HepG2 (cell line): Measurements from ENCODE around the gene CNOT8. TPM values are rescaled to one million over a fixed set of nuclear protein-coding genes. Genes with fewer than 3 reads are reported as not detected.
A peak's percentile ranks its signal among the peaks of the same experiment; 100 is the strongest.

Experiments
- ATAC-seq: fragments of 200-7000 bp; cut with Tn5 transposase; 3 replicates; pipeline ENCODE4 v1.9.1; 2020; ENCODE audit warnings: mild to moderate bottlenecking, moderate library complexity
- BruUV-seq: library from RNA; stranded (reverse); fragments of 400-500 nt; replicated peaks from 2 replicates; lab custom pipeline; 2021; lab: Mats Ljungman, UMichigan
- CTCF ChIA-PET: fragments of 300-600 bp; formaldehyde crosslinking; extraction: SDS; loops from one replicate; lab custom pipeline; 2021; ENCODE audit warnings: low total read pairs, inconsistent platforms, low intra/inter-chr PET ratio; lab: Yijun Ruan, JAX
- POLR2A ChIA-PET: fragments of 350-600 bp; sonication (Branson Sonifier 250); formaldehyde crosslinking; loops from one replicate; lab custom pipeline; 2020; ENCODE audit warnings: antibody characterized with exemption, inconsistent platforms; lab: Yijun Ruan, JAX
- DNase-seq: peaks from one replicate; pipeline ENCODE4 v3.0.0-alpha.2; 2015; ENCODE audit warnings: low spot score
- FAIRE-seq: peaks from 3 replicates; lab custom pipeline; 2011; peaks lifted over from hg19 to GRCh38; lab: Jason Lieb, UNC
- H2AFZ ChIP-seq: one replicate; pipeline ENCODE4 v1.6.1; 2011; ENCODE audit warnings: low read length, inconsistent platforms
- H3K27ac ChIP-seq: fragments of 300-600 bp; 3 replicates; pipeline ENCODE4 v1.8.0; 2011; ENCODE audit warnings: mixed run types, mild to moderate bottlenecking, mixed read lengths, low read length, inconsistent platforms; ENCODE audit not compliant: insufficient read depth; ENCODE audit errors: extremely low read length
- H3K27me3 ChIP-seq, 2 experiments: fragments of 200-600 bp in 1 of 2; 2 replicates in 1 of 2; 3 replicates in 1 of 2; pipeline versions ENCODE4 v1.6.0 to v1.8.0; 2011; ENCODE audit warnings: low read length in 2 of 2, mild to moderate bottlenecking in 2 of 2, moderate library complexity in 2 of 2, inconsistent platforms in 1 of 2; ENCODE audit not compliant: insufficient read depth in 2 of 2, control insufficient read depth in 1 of 2
- H3K36me3 ChIP-seq, 2 experiments: fragments of 200-600 bp in 1 of 2; replicated peaks in 1 of 2; 2 replicates in 1 of 2; 3 replicates in 1 of 2; pipeline versions ENCODE4 v1.5.1 to v1.8.0; 2011; ENCODE audit warnings: low read length in 2 of 2, inconsistent platforms in 1 of 2; ENCODE audit not compliant: insufficient read depth in 2 of 2, control insufficient read depth in 1 of 2
- H3K4me1 ChIP-seq: 2 replicates; pipeline ENCODE4 v1.5.1; 2012; ENCODE audit warnings: low read length, inconsistent platforms; ENCODE audit not compliant: insufficient read depth
- H3K4me2 ChIP-seq: 2 replicates; pipeline ENCODE4 v1.6.0; 2011; ENCODE audit warnings: low read depth, low read length, inconsistent platforms
- H3K4me3 ChIP-seq, 3 experiments: fragments of 200-600 bp in 1 of 3; sonication (generic), shearing (Covaris generic) in 1 of 3; replicated peaks in 1 of 3; 2 replicates each; pipeline ENCODE4 v1.5.1; 2011 to 2016; ENCODE audit warnings: low read length in 3 of 3, inconsistent platforms in 2 of 3, low read depth in 2 of 3, mild to moderate bottlenecking in 2 of 3, control low read depth in 1 of 3, mixed read lengths in 1 of 3; ENCODE audit not compliant: insufficient read depth in 1 of 3
- H3K79me2 ChIP-seq: one replicate; pipeline ENCODE4 v1.6.1; 2011; ENCODE audit warnings: low read length, inconsistent platforms; ENCODE audit not compliant: insufficient read depth
- H3K9ac ChIP-seq: 2 replicates; pipeline ENCODE4 v1.6.0; 2011; ENCODE audit warnings: mild to moderate bottlenecking, low read depth, low read length, inconsistent platforms; ENCODE audit not compliant: insufficient read depth
- H3K9me3 ChIP-seq: 2 replicates; pipeline ENCODE4 v1.5.1; 2012; ENCODE audit warnings: mild to moderate bottlenecking, low read length
- H4K20me1 ChIP-seq: 2 replicates; pipeline ENCODE4 v1.6.0; 2011; ENCODE audit warnings: inconsistent platforms, mild to moderate bottlenecking, low read length, moderate library complexity; ENCODE audit not compliant: insufficient read depth
- EEA1 ChIP-seq: sonication (generic); formaldehyde crosslinking; IDR thresholded peaks from 2 replicates; pipeline ENCODE4 v1.5.1; 2020; ENCODE audit warnings: mild to moderate bottlenecking, missing genetic modification reagents, borderline replicate concordance
- HNRNPL ChIP-seq: fragments of 200-400 bp; formaldehyde crosslinking; IDR thresholded peaks from 2 replicates; pipeline ENCODE4 v1.6.1; 2017; ENCODE audit warnings: mild to moderate bottlenecking, low read depth, low read length
- SETDB1 ChIP-seq: sonication (generic); formaldehyde crosslinking; IDR thresholded peaks from 2 replicates; pipeline ENCODE4 v1.5.1; 2020; ENCODE audit warnings: missing genetic modification reagents, mild to moderate bottlenecking, borderline replicate concordance
- ZNF550 ChIP-seq: sonication (generic); formaldehyde crosslinking; IDR thresholded peaks from 2 replicates; pipeline ENCODE4 v1.4.0; 2020; ENCODE audit warnings: mild to moderate bottlenecking, missing genetic modification reagents, borderline replicate concordance
- ZNF7 ChIP-seq: IDR thresholded peaks from 2 replicates; pipeline ENCODE4 v1.6.1; 2016; ENCODE audit warnings: missing biosample characterization, missing genetic modification reagents
- ZNF737 ChIP-seq: sonication (generic); formaldehyde crosslinking; IDR thresholded peaks from 2 replicates; pipeline ENCODE4 v1.5.0; 2020; ENCODE audit warnings: missing genetic modification reagents, mild to moderate bottlenecking, borderline replicate concordance
- ZSCAN21 ChIP-seq: sonication (generic); formaldehyde crosslinking; IDR thresholded peaks from 2 replicates; pipeline ENCODE4 v1.8.0; 2022; ENCODE audit warnings: mild to moderate bottlenecking, missing genetic modification reagents, moderate library complexity, borderline replicate concordance
- WGBS: methylation state at CpG from one replicate; pipeline ENCODE4 v1.1.6; 2017; ENCODE audit warnings: low lambda C conversion rate; 5-methylcytosine and 5-hydroxymethylcytosine counted together
- in situ Hi-C: cut with HindIII; loops from 2 replicates; pipeline ENCODE4 v1.10.0; 2017; ENCODE audit warnings: low pct_unique_long_range_greater_than_20kb; ENCODE audit not compliant: extremely low pct_ligation_motif_present
- intact Hi-C: fragments of 100-400 bp; cut with micrococcal nuclease; formaldehyde crosslinking; loops from one replicate; pipeline ENCODE4 v1.10.0; 2022; ENCODE audit not compliant: unreplicated experiment
- polyA plus RNA-seq, 8 experiments: library from polyadenylated mRNA; depleted of rRNA in 3 of 8; stranded (reverse) in 7 of 8; unstranded in 1 of 8; fragments of >200 nt; fragmentation: Illumina TruSeq in 4 of 8; extraction: Trizol in 4 of 8; gene quantifications; 2 replicates each; pipeline versions ENCODE4 v1.2.1 to v1.2.3, GENCODE V29; 2011 to 2016; ENCODE audit warnings: low read depth in 4 of 8, missing spikeins in 1 of 8, mixed read lengths in 1 of 8; ENCODE audit not compliant: insufficient read depth in 1 of 8
- total RNA-seq, 5 experiments: library from RNA; depleted of rRNA; stranded (reverse); fragments of >200 nt; fragmentation: Illumina TruSeq; extraction: Trizol; gene quantifications; 2 replicates each; pipeline ENCODE4 v1.2.3, GENCODE V29; 2016; ENCODE audit warnings: low read depth in 1 of 5
- TF ChIP-seq, protein P1 (sequence below): IDR thresholded peaks from 2 replicates; pipeline ENCODE4 v1.6.1; 2016; ENCODE audit warnings: mild to moderate bottlenecking
- TF ChIP-seq, protein P2 (sequence below): sonication (generic); formaldehyde crosslinking; IDR thresholded peaks from 2 replicates; pipeline ENCODE4 v1.5.1; 2020; ENCODE audit warnings: mild to moderate bottlenecking, moderate library complexity, missing genetic modification reagents

Gene CNOT8
- total and polyA plus RNA-seq, 2 of the 13 experiments (the other 11 are each of a cell fraction or from before 2014, with no cell fraction given), result 37.1 to 74.9 TPM

DNA sequence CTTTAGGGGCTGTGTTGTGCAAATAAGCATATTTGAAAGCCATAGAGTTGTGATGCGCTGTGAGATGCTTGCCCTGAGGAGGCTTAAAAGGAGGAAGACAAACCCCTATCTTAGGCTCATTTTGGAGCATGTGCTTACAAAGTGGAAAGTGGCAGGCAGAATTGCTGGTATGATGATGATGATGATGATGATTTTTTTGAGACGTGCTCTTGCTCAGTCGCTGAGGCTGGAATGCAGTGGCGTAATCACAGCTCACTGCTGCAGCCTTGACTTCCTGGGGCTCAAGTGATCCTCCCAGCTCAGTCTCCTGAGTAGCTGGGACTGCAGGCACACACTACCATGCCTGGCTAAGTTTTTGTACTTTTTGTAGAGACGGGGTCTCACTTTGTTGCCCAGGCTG, 1.7 kb downstream of the CNOT8 start (continued):
- TF ChIP-seq, protein P1, sequence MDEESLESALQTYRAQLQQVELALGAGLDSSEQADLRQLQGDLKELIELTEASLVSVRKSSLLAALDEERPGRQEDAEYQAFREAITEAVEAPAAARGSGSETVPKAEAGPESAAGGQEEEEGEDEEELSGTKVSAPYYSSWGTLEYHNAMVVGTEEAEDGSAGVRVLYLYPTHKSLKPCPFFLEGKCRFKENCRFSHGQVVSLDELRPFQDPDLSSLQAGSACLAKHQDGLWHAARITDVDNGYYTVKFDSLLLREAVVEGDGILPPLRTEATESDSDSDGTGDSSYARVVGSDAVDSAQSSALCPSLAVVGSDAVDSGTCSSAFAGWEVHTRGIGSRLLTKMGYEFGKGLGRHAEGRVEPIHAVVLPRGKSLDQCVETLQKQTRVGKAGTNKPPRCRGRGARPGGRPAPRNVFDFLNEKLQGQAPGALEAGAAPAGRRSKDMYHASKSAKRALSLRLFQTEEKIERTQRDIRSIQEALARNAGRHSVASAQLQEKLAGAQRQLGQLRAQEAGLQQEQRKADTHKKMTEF (CRISPR knock-in tag), result no peak
- no peak for TF ChIP-seq ZNF550 (CRISPR knock-in tag)
- TF ChIP-seq SETDB1 (CRISPR knock-in tag), result no peak
- TF ChIP-seq EEA1 (CRISPR knock-in tag), result no peak
- no peak for TF ChIP-seq HNRNPL
- TF ChIP-seq, protein P2, sequence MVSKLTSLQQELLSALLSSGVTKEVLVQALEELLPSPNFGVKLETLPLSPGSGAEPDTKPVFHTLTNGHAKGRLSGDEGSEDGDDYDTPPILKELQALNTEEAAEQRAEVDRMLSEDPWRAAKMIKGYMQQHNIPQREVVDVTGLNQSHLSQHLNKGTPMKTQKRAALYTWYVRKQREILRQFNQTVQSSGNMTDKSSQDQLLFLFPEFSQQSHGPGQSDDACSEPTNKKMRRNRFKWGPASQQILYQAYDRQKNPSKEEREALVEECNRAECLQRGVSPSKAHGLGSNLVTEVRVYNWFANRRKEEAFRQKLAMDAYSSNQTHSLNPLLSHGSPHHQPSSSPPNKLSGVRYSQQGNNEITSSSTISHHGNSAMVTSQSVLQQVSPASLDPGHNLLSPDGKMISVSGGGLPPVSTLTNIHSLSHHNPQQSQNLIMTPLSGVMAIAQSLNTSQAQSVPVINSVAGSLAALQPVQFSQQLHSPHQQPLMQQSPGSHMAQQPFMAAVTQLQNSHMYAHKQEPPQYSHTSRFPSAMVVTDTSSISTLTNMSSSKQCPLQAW, result peak; percentile 70; the same call in 1 of the 2 replicates
- no peak for TF ChIP-seq ZNF737 (CRISPR knock-in tag)

DNA sequence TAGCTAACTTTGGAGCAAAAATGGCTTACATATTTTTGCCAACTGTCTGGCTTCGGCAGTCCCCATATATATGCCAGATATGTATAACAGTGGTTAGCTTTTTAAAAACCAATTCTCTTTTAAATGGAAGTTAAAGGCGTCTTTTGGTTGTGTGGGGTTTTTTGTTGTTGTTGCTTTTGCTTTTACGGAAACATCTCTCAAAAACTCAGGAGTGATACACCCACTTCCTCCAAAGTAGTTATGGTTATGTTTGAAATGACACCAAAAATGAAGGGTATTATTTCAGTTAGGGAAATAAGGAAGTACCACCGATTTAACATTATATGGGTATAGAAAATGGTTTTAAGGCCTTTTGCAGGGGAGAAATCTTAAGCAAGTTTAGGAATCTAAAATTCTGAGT, 2.3 kb downstream of the CNOT8 start:
- WGBS, result 72% methylated on average over 4 of the region's 4 CpGs
- ChIA-PET CTCF (no interaction called here), POLR2A (interaction anchor here (1.3 to 1.8 kb wide), 5 partner anchors 8 to 77 kb away, joined by 3 to 13 read pairs (median 5); partner anchors contain the start of genes FAXDC2 and GEMIN5)
- FAIRE-seq (no peak), ATAC-seq (no peak), DNase-seq (no peak)
- H3K79me2 ChIP-seq, result peaks cover 66% of the 10 kb centered on the region
- peaks cover 30% of the 10 kb centered on the region for H4K20me1 ChIP-seq
- no peak for TF ChIP-seq ZNF7 (CRISPR knock-in tag)
- TF ChIP-seq ZSCAN21 (CRISPR knock-in tag), result 0 out of 2 replicates have a peak, but pooled peaks have one; percentile 4
- H3K4me2 ChIP-seq, result peak overlapping the region; percentile 95
- peak overlapping the region; percentile 99 for H3K27ac ChIP-seq
- no peaks in the 10 kb centered on the region for H3K9me3 ChIP-seq
- peak overlapping the region; percentile 87 for H3K9ac ChIP-seq
- peaks cover 5 to 28% of the 10 kb centered on the region in 2 experiments; a peak in 4 of 5 replicates for H3K36me3 ChIP-seq
- no peak overlapping the region for H2AFZ ChIP-seq
- peaks cover 53% of the 10 kb centered on the region for H3K4me1 ChIP-seq
- intact Hi-C loops, result no loop called here
- peaks cover 0 to 4% of the 10 kb centered on the region in 2 experiments; a peak in 1 of 5 replicates for H3K27me3 ChIP-seq
- peak overlapping the region; percentile 78 to 93 (median 85); a peak in 5 of 6 replicates for H3K4me3 ChIP-seq
- in situ Hi-C loops, result no loop called here
- no TSS peak for BruUV-seq
